GM04504 (cell line): Measurements from ENCODE around the gene BICC1.

Experiments used
- DNase-seq: peaks from one replicate; pipeline ENCODE4 v3.0.0-alpha.2; 2012; ENCODE audit warnings: low read depth

BICC1 gene

DNA sequence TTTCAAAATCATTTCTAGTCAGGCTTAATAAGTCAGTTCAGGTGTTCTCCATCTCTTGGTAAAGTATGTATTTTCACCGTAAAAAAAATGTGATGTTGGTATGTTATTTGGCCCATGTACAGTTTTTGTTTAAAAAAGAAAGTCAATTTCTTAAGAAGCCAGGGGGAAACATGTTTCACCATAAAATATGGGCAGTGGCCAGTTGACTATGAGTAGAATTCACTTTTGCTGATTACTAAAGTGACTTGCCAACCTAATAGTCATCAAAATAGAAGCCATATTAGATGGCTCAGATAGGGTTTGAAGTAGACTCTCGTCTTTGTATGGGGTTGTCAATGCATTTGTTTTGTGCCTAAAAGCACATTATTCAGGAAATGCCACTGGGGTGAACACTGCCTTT, 266.3 kb downstream of the BICC1 start:
- no peak for DNase-seq

- DNase-seq = no peak
Observed at GRCh38 chr10:58779594-58779993, 266.9 kb downstream of the BICC1 start.

- no peak for DNase-seq
Observed at GRCh38 chr10:58780476-58780875, 267.8 kb downstream of the BICC1 start.

DNA sequence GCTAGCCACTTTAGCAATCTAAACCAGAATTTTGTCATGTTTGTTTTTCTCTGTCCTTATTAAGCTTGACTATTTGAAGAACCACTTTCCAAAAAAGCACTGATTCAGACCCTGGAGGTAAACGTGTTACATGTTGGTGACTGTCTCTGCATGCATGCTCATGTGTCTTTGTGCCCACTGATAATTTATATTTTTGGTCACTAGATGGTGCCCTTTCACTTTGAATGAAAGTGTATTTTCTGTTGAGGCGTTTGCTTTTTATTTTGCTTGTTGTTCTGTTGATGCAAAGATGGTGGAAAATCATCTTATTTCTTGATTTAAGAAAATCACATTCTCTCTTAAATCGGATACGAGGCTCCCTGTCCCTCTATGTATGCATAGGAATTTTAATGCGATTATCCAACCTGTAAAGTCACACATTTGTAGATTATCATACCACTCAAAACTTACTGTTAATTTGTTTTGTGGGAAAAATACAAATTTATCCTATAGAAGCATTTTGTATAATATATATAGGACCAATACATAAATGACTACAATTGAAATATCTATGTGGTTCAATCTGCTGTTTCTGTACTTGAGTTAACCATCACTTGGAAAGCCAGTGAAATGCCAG, 269.3 kb downstream of the BICC1 start:
- DNase-seq = peak; percentile 27

DNA sequence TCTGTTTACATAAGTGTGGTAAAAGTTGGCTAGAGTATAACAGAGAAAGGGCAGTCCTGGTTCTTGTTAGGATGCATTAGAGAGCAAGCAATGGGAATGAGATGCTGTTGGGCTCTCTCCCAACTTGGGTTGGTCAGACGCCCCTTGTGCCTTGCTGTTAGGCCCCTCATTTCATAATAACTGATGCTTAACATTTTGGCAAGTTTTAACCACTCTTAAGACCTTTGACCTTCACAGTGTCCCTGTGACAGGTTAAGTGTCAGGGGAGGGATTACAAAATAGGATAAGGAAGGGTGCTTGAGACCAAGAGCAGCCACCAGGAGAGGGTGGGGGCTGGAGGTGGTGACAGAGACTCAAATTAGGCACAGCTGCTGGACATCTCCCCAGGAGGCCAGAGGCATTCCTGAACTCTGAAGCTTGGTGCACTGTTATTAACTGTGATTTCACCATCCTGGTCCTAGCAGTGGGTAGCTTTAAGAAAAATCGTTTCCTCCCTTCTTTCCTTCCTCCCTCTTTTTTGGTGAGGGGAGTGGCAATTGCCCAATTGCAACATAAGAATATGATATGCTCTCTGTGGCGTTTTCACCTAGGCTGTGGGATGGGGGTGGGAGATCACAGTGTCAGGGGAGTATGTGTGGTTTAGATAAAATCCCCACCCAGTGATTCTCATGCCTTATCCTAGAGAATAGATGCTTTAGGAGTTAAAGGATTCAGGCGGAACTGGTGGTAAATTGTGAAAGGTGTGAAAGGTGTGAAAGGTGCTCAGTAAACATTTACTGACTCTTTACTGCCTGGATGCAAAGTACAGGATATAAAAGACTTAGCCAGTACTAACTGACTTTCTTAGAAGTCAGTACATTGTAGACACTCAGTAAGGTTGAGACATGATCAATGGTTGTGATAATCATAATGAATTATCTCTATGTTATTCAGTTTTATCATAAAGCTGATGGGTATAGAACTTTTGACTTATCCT, 270.5 kb downstream of the BICC1 start:
- peak; percentile 61 for DNase-seq

- no peak for DNase-seq
Observed at GRCh38 chr10:58784361-58784760, 271.7 kb downstream of the BICC1 start.

- DNase-seq = no peak
Observed at GRCh38 chr10:58785354-58785753, 272.7 kb downstream of the BICC1 start.

GRCh38 chr10:58791137-58791536, 278.5 kb downstream of the BICC1 start:
- no peak for DNase-seq

DNA sequence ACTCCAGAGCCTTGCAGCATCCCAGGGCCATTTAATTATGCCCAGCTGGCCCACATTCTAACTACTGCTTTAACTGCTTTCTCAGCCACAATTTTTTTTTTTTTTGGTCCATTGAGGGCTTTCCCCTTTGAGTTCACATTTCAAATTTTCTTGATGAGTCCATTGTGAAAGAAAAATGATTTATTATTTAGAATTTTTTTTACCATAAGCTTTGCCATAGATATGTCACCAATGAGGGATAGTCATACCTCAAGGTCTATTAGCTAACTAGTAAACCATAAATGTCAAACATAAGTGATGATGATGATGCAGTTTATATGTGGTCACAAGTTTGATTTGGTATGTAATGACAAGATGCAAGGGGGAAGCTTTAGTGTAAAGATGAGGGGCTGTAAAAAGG, 282.9 kb downstream of the BICC1 start:
- no peak for DNase-seq

- DNase-seq = no peak
Observed at GRCh38 chr10:58796242-58796641, 283.6 kb downstream of the BICC1 start.

GRCh38 chr10:58796824-58797223, 284.2 kb downstream of the BICC1 start:
- DNase-seq = no peak

- no peak for DNase-seq
Observed at GRCh38 chr10:58797356-58797755, 284.7 kb downstream of the BICC1 start.

DNA sequence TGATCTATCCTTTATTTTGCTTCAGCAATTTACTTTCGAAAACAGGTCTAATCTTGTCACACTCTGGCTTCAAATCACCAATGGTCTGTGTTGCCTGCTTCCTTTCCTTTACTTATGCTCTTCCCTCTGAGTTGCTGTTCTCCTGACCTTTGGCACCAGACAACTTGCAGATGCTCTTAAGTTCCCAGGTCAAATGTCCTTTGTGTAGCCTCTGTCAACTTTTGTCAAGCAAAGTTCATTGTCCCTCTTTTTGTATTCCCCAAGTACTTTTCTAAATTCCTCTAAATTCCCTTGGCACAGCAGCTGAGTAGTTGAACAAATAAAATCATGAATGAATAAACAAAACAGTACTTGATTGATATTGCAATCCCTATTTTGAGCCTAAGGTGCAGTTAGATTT, 289.4 kb downstream of the BICC1 start:
- DNase-seq = no peak

GRCh38 chr10:58806323-58806722, 293.7 kb downstream of the BICC1 start:
- DNase-seq = no peak

DNA sequence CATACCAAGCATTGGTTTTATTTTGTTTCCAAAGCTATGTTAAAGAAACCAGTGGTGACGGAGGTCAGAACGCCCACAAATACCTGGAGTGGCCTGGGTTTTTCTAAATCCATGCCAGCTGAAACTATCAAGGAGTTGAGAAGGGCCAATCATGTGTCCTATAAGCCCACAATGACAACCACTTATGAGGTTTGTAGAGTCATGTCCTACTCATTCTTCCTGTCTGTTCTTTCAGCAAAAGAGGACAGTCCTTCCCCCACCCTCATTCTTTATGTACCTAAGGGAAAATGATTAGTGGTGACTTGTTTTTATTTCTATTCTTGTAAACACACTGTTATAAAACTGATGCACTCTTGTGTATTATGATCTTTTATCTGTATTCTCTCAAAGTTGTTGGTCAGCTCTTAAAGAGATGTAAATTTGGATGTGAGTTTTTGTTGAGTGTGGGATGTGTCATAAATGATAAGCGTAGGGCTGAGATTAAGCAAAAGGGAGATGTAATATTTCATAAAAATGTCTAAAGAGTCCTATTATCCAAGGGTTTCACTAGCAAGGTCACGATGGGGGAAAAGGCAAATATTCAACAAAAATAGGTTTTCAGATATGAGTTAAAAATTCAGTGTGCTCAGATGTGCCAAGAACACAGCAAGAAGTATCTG, 294.4 kb downstream of the BICC1 start:
- no peak for DNase-seq

- peak; percentile 79 for DNase-seq
Observed at GRCh38 chr10:58807629-58808022, 295.0 kb downstream of the BICC1 start.

DNA sequence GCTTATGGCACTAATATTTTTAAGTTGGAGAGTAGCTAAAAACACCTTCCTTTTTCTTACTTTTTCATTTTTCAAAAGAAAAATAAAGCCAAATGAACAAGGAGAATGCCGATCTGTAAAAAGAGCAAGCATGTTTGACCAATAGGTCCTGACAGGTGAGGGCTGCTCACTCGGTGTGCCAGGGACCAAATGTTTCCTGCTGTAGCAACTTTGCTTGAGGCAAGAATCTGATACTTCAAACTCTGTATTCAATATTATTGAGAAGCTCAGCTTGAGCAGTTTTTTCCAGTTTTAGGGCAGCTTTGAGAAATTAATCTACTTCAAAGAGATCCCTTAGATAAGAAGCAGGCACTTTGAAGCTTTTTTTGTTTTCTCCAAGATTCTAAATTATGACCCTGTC, 298.1 kb downstream of the BICC1 start:
- DNase-seq = no peak

- DNase-seq = no peak
Observed at GRCh38 chr10:58813573-58813972, 300.9 kb downstream of the BICC1 start.

- no peak for DNase-seq
Observed at GRCh38 chr10:58817201-58817846, 304.7 kb downstream of the BICC1 start.

GRCh38 chr10:58818900-58819299, 306.2 kb downstream of the BICC1 start:
- peak; percentile 24 for DNase-seq

DNA sequence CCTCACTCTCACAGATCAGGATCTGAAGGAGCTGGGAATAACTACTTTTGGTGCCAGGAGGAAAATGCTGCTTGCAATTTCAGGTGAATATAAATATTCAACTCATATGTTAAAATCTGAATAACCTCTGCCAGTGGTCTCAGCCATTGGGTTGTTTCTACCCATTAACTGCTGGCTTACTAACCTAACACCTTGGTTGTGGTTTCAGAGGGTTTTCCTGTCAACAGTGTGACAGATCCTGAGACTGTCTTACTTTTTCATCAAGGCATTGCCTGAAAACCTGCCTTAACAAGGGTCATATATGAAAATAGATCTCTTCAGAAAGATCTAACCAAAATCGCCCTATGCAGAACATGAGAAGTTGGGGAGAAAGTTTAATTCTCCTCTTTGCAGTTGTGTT, 307.7 kb downstream of the BICC1 start:
- no peak for DNase-seq
